H1 (cell line): ENCODE measurements around the gene KHDRBS2. TPM values are rescaled to one million over a fixed set of nuclear protein-coding genes. Genes with fewer than 3 reads are reported as not detected.

ENCODE experiments used
- CTCF ChIA-PET: fragments of 300-600 bp; sonication (Branson Sonifier 250); formaldehyde crosslinking; loops from one replicate; lab custom pipeline; 2021; ENCODE audit not compliant: partially characterized antibody; lab: Charles Lee
- POLR2A ChIA-PET: fragments of 300-600 bp; sonication (Branson Sonifier 250); formaldehyde crosslinking; loops from one replicate; lab custom pipeline; 2021; ENCODE audit warnings: inconsistent platforms; ENCODE audit not compliant: partially characterized antibody; lab: Charles Lee
- DNase-seq, 2 experiments: peaks; one replicate each; pipeline versions ENCODE4 v3.0.0 to v3.0.0-alpha.2; 2010 to 2022; ENCODE audit warnings: low spot score in 2 of 2, low read depth in 1 of 2, mixed read lengths in 1 of 2
- FAIRE-seq: peaks from 2 replicates; lab custom pipeline; 2011; peaks lifted over from hg19 to GRCh38; lab: Jason Lieb, UNC
- H2AFZ ChIP-seq: 2 replicates; pipeline ENCODE4 v1.8.1; 2012; ENCODE audit warnings: low read length, inconsistent platforms
- H2AK5ac ChIP-seq: 2 replicates; pipeline ENCODE4 v1.6.1; 2013; ENCODE audit warnings: low read depth, low read length
- H2BK120ac ChIP-seq: replicated peaks from 2 replicates; pipeline ENCODE3; 2013; ENCODE audit warnings: low read depth, low read length, inconsistent platforms
- H2BK12ac ChIP-seq: 2 replicates; pipeline ENCODE4 v1.6.1; 2013; ENCODE audit warnings: low read depth, low read length
- H2BK15ac ChIP-seq: 2 replicates; pipeline ENCODE4 v1.6.1; 2013; ENCODE audit warnings: low read length
- H2BK20ac ChIP-seq: 2 replicates; pipeline ENCODE4 v1.6.1; 2013; ENCODE audit warnings: low read length
- H2BK5ac ChIP-seq: 2 replicates; pipeline ENCODE4 v1.6.1; 2013; ENCODE audit warnings: low read depth, low read length
- H3K14ac ChIP-seq: 2 replicates; pipeline ENCODE4 v1.6.1; 2013; ENCODE audit warnings: inconsistent platforms; ENCODE audit not compliant: insufficient read length
- H3K18ac ChIP-seq: 2 replicates; pipeline ENCODE4 v1.6.1; 2013; ENCODE audit warnings: low read length; ENCODE audit errors: extremely low read depth
- H3K23ac ChIP-seq: 2 replicates; pipeline ENCODE4 v1.6.1; 2013; ENCODE audit warnings: inconsistent platforms; ENCODE audit not compliant: insufficient read length
- H3K23me2 ChIP-seq: 2 replicates; pipeline ENCODE4 v1.6.1; 2013; ENCODE audit warnings: low read depth, low read length
- H3K27ac ChIP-seq: 2 replicates; pipeline ENCODE4 v1.6.1; 2011; ENCODE audit warnings: low read depth, low read length, inconsistent platforms
- H3K27me3 ChIP-seq, 4 experiments: replicated peaks in 1 of 4; 1 replicate in 1 of 4; 2 replicates in 3 of 4; pipeline versions ENCODE4 v1.6.1 to v1.8.1; 2011 to 2013; ENCODE audit warnings: low read length in 3 of 4, mild to moderate bottlenecking in 3 of 4, inconsistent platforms in 2 of 4, mixed read lengths in 2 of 4, moderate library complexity in 1 of 4; ENCODE audit not compliant: control insufficient read depth in 3 of 4, insufficient read depth in 3 of 4; ENCODE audit errors: extremely low read depth in 1 of 4
- H3K36me3 ChIP-seq, 4 experiments: 2 replicates each; pipeline versions ENCODE4 v1.6.1 to v1.8.1; 2011 to 2013; ENCODE audit warnings: mild to moderate bottlenecking in 4 of 4, low read length in 3 of 4, moderate library complexity in 2 of 4, control low read depth in 1 of 4, inconsistent platforms in 1 of 4; ENCODE audit not compliant: insufficient read depth in 4 of 4, control insufficient read depth in 2 of 4
- H3K4ac ChIP-seq: replicated peaks from 2 replicates; pipeline ENCODE3; 2013; ENCODE audit warnings: low read length, low read depth, mixed read lengths, inconsistent platforms; ENCODE audit not compliant: insufficient read length
- H3K4me1 ChIP-seq, 4 experiments: replicated peaks in 1 of 4; 1 replicate in 1 of 4; 2 replicates in 3 of 4; pipeline versions ENCODE4 v1.6.1 to v1.8.1; 2011 to 2013; ENCODE audit warnings: low read length in 3 of 4, inconsistent platforms in 2 of 4, mixed read lengths in 1 of 4; ENCODE audit not compliant: insufficient read depth in 4 of 4, control insufficient read depth in 3 of 4
- H3K4me2 ChIP-seq, 2 experiments: 2 replicates each; pipeline versions ENCODE4 v1.6.1 to v1.8.1; 2011 to 2013; ENCODE audit warnings: low read depth in 2 of 2, low read length in 2 of 2, control low read depth in 1 of 2, inconsistent platforms in 1 of 2, mild to moderate bottlenecking in 1 of 2; ENCODE audit not compliant: insufficient read depth in 1 of 2
- H3K4me3 ChIP-seq, 4 experiments: fragments of 200-600, 300-600 bp in 1 of 4; sonication (generic), shearing (Covaris generic), sonication (Bioruptor Twin) in 1 of 4; 2 replicates each; pipeline versions ENCODE4 v1.5.1 to v1.8.1; 2011 to 2016; ENCODE audit warnings: low read length in 4 of 4, low read depth in 3 of 4, control low read depth in 2 of 4, inconsistent platforms in 2 of 4, mild to moderate bottlenecking in 2 of 4, mixed read lengths in 1 of 4, moderate library complexity in 1 of 4; ENCODE audit not compliant: insufficient read depth in 2 of 4; ENCODE audit errors: extremely low read depth in 1 of 4
- H3K56ac ChIP-seq: replicated peaks from 2 replicates; pipeline ENCODE3; 2013; ENCODE audit warnings: low read depth, mild to moderate bottlenecking, mixed read lengths, low read length, inconsistent platforms; ENCODE audit not compliant: insufficient read length
- H3K79me1 ChIP-seq: 2 replicates; pipeline ENCODE4 v1.6.1; 2013; ENCODE audit warnings: low read depth, low read length, control low read depth
- H3K79me2 ChIP-seq, 2 experiments: 2 replicates each; pipeline versions ENCODE4 v1.6.1 to v1.8.1; 2012 to 2013; ENCODE audit warnings: low read length in 2 of 2, mild to moderate bottlenecking in 2 of 2, inconsistent platforms in 1 of 2; ENCODE audit not compliant: insufficient read depth in 2 of 2, control insufficient read depth in 1 of 2
- H3K9ac ChIP-seq, 4 experiments: replicated peaks in 1 of 4; 1 replicate in 1 of 4; 2 replicates in 3 of 4; pipeline versions ENCODE4 v1.6.1 to v1.8.1; 2011 to 2013; ENCODE audit warnings: low read depth in 3 of 4, low read length in 3 of 4, control low read depth in 2 of 4, mild to moderate bottlenecking in 2 of 4, moderate library complexity in 2 of 4, inconsistent platforms in 1 of 4; ENCODE audit errors: extremely low read depth in 1 of 4
- H3K9me3 ChIP-seq, 2 experiments: 2 replicates each; pipeline versions ENCODE4 v1.6.1 to v1.8.1; 2012 to 2013; ENCODE audit warnings: mild to moderate bottlenecking in 2 of 2, moderate library complexity in 2 of 2, control low read depth in 1 of 2, inconsistent platforms in 1 of 2, low read depth in 1 of 2, low read length in 1 of 2, mixed read lengths in 1 of 2; ENCODE audit not compliant: insufficient read depth in 2 of 2
- H4K20me1 ChIP-seq, 2 experiments: replicated peaks in 1 of 2; 2 replicates each; pipeline versions ENCODE3 to v1.8.1; 2011 to 2013; ENCODE audit warnings: inconsistent platforms in 2 of 2, low read length in 2 of 2, mild to moderate bottlenecking in 1 of 2; ENCODE audit not compliant: insufficient read depth in 2 of 2, control insufficient read depth in 1 of 2
- H4K5ac ChIP-seq: 2 replicates; pipeline ENCODE4 v1.6.1; 2013; ENCODE audit warnings: low read length, low read depth, mixed read lengths, inconsistent platforms; ENCODE audit not compliant: insufficient read length
- H4K8ac ChIP-seq: 2 replicates; pipeline ENCODE4 v1.8.0; 2013; ENCODE audit warnings: mild to moderate bottlenecking, moderate library complexity, low read length, inconsistent platforms; ENCODE audit not compliant: insufficient read depth; ENCODE audit errors: extremely low read depth
- H4K91ac ChIP-seq: replicated peaks from 2 replicates; pipeline ENCODE3; 2013; ENCODE audit warnings: low read length, mixed read lengths, inconsistent platforms; ENCODE audit not compliant: insufficient read length
- CBX5 ChIP-seq: fragments of 300-800, 300-1000 bp; sonication (generic); IDR thresholded peaks from 2 replicates; pipeline ENCODE4 v1.7.1; 2016; ENCODE audit warnings: antibody characterized with exemption, low read length, low read depth
- CBX8 ChIP-seq: fragments of 300-800, 300-1000 bp; sonication (generic); IDR thresholded peaks from 2 replicates; pipeline ENCODE4 v1.7.1; 2016; ENCODE audit warnings: low read depth, low read length, borderline replicate concordance
- GTF2F1 ChIP-seq: IDR thresholded peaks from 2 replicates; pipeline ENCODE4 v1.6.1; 2012; ENCODE audit warnings: low read depth, low read length, improper control_type of control experiment, borderline replicate concordance
- KDM1A ChIP-seq: fragments of 200-600, 300-600 bp; sonication (generic); IDR thresholded peaks from 2 replicates; pipeline ENCODE4 v1.7.1; 2016; ENCODE audit warnings: mild to moderate bottlenecking, low read length, borderline replicate concordance
- MAX ChIP-seq: IDR thresholded peaks from 2 replicates; pipeline ENCODE4 v1.6.1; 2012; ENCODE audit warnings: inconsistent platforms
- RAD21 ChIP-seq, 2 experiments: IDR thresholded peaks in 1 of 2; conservative IDR thresholded peaks in 1 of 2; 2 replicates each; pipeline ENCODE4 v1.6.1; 2011; ENCODE audit warnings: low read depth in 2 of 2, low read length in 2 of 2, improper control_type of control experiment in 1 of 2, inconsistent platforms in 1 of 2, mild to moderate bottlenecking in 1 of 2, moderate library complexity in 1 of 2
- RBBP5 ChIP-seq: IDR thresholded peaks from 2 replicates; pipeline ENCODE4 v1.7.1; 2012; ENCODE audit warnings: low read depth, mild to moderate bottlenecking, inconsistent platforms, low read length, moderate library complexity, borderline replicate concordance
- RNF2 ChIP-seq: fragments of 200-900, 300-1000 bp; sonication (generic); IDR thresholded peaks from 2 replicates; pipeline ENCODE4 v1.7.1; 2016; ENCODE audit warnings: borderline replicate concordance, low read depth, mild to moderate bottlenecking, antibody characterized with exemption, low read length; ENCODE audit not compliant: poor library complexity, severe bottlenecking; ENCODE audit errors: missing control alignments
- SAP30 ChIP-seq: fragments of 300-600 bp; sonication (generic); IDR thresholded peaks from 2 replicates; pipeline ENCODE4 v1.7.1; 2012; ENCODE audit warnings: low read length, moderate library complexity, mild to moderate bottlenecking, inconsistent platforms; ENCODE audit not compliant: insufficient read depth, insufficient replicate concordance
- TBP ChIP-seq: IDR thresholded peaks from 2 replicates; pipeline ENCODE4 v1.6.1; 2011; ENCODE audit warnings: low read depth, low read length, improper control_type of control experiment
- WGBS, 2 experiments: shearing (Covaris generic) in 1 of 2; methylation state at CpG; one replicate each; pipeline versions ENCODE4 v1.1.6 to v1.1.7; 2013 to 2015; ENCODE audit warnings: low lambda C conversion rate in 2 of 2, mixed read lengths in 2 of 2, inconsistent platforms in 1 of 2, low coverage in 1 of 2, missing lambda C conversion rate in 1 of 2; ENCODE audit not compliant: insufficient replicate concordance in 2 of 2, insufficient coverage in 1 of 2, insufficient read length in 1 of 2; ENCODE audit errors: extremely low coverage in 1 of 2, missing lambda C conversion rate in 1 of 2; 5-methylcytosine and 5-hydroxymethylcytosine counted together
- polyA plus RNA-seq, 7 experiments: library from polyadenylated mRNA; depleted of rRNA in 3 of 7; stranded (reverse) in 5 of 7; unstranded in 2 of 7; fragments of >200 nt in 5 of 7; fragments of 200-250 nt in 2 of 7; gene quantifications; 1 replicate in 5 of 7; 2 replicates in 1 of 7; 4 replicates in 1 of 7; pipeline versions ENCODE4 v1.2.1 to v1.2.3, GENCODE V29; 2011 to 2013; ENCODE audit warnings: missing spikeins in 2 of 7, mixed read lengths in 2 of 7
- total RNA-seq: library from RNA; stranded (reverse); fragmentation: NEBNext Ultra II Directional; extraction: Animal tissue kit (Norgen Biotek cat#: 25700); gene quantifications from 2 replicates; pipeline ENCODE4 v1.2.1, GENCODE V29; 2021
- TF ChIP-seq, protein P1 (sequence below): IDR thresholded peaks from 2 replicates; pipeline ENCODE4 v1.6.1; 2011; ENCODE audit warnings: low read length, improper control_type of control experiment

The KHDRBS2 gene
- total and polyA plus RNA-seq, 2 of the 8 experiments (the other 6 are each of a cell fraction or from before 2014, with no cell fraction given), result 5.2 to 7.7 TPM

GRCh38 chr6:61787998-61788397, 498.0 kb downstream of the KHDRBS2 start:
- FAIRE-seq, result no peak
- TF ChIP-seq RAD21 (IDR thresholded peaks at IDR 0.05 in 1 of 2, conservative IDR thresholded peaks at IDR 0.05 in 1 of 2; ENCODE audit: low read depth in 2 of 2, low read length in 2 of 2) (no peak), MAX (no peak), TBP (no peak), KDM1A (no peak), CBX8 (no peak), GTF2F1 (no peak), CBX5 (no peak), RNF2 (no peak), RBBP5 (no peak), SAP30 (no peak)
- TF ChIP-seq, protein P1, sequence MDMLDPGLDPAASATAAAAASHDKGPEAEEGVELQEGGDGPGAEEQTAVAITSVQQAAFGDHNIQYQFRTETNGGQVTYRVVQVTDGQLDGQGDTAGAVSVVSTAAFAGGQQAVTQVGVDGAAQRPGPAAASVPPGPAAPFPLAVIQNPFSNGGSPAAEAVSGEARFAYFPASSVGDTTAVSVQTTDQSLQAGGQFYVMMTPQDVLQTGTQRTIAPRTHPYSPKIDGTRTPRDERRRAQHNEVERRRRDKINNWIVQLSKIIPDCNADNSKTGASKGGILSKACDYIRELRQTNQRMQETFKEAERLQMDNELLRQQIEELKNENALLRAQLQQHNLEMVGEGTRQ, result no peak

More at GRCh38 chr6:61787998-61788397, 498.0 kb downstream of the KHDRBS2 start:
- Histone ChIP-seq H3K4me3 (no peak overlapping the region), H3K4me2 (no peak overlapping the region), H3K56ac (no peak overlapping the region), H2BK12ac (no peak overlapping the region), H2BK15ac (no peak overlapping the region), H2BK5ac (no peak overlapping the region), H2BK120ac (no peak overlapping the region), H4K91ac (no peak overlapping the region), H3K79me1 (no peaks in the 10 kb centered on the region), H4K20me1 (no peaks in the 10 kb centered on the region), H2AFZ (no peak overlapping the region), H4K8ac (no peak overlapping the region), H3K27ac (no peak overlapping the region), H3K27me3 (no peaks in the 10 kb centered on the region), H3K9ac (no peak overlapping the region), H4K5ac (no peak overlapping the region), H3K23ac (no peak overlapping the region), H3K23me2 (no peaks in the 10 kb centered on the region), H2AK5ac (no peak overlapping the region), H3K4me1 (no peaks in the 10 kb centered on the region), H3K18ac (no peak overlapping the region), H3K14ac (no peak overlapping the region), H3K4ac (no peak overlapping the region), H3K9me3 (no peaks in the 10 kb centered on the region), H3K79me2 (no peaks in the 10 kb centered on the region), H2BK20ac (no peak overlapping the region), H3K36me3 (no peaks in the 10 kb centered on the region)
- CTCF ChIA-PET, result no interaction called here
- DNase-seq, result no peak
- 89% methylated on average over 1 of the region's 1 CpG; no CpG with 5 or more reads in 1 of the 2 experiments for WGBS, 2 experiments
- POLR2A ChIA-PET, result no interaction called here
